Hematopoietic multipotent progenitor cell treated with erythropoietin and hydrocortisone succinate and interleukin-3 and kit ligand, for 4 days (in vitro differentiated cells): Measurements from ENCODE around the gene OLIG1.

ENCODE experiments used
- DNase-seq: peaks from one replicate; pipeline ENCODE4 v3.0.0-alpha.2; 2015

Gene OLIG1

GRCh38 chr21:33031152-33031911, 38.6 kb upstream of the OLIG1 start:
- DNase-seq = no peak

- no peak for DNase-seq
Observed at GRCh38 chr21:33032434-33033047, 37.4 kb upstream of the OLIG1 start.

GRCh38 chr21:33033094-33033951, 36.6 kb upstream of the OLIG1 start:
- no peak for DNase-seq

- no peak for DNase-seq
Observed at GRCh38 chr21:33033961-33034413, 36.0 kb upstream of the OLIG1 start.

- DNase-seq = peak; percentile 34
Observed at GRCh38 chr21:33035147-33035546, 34.8 kb upstream of the OLIG1 start.

- peak; percentile 91 for DNase-seq
Observed at GRCh38 chr21:33036430-33037162, 33.3 kb upstream of the OLIG1 start.

- DNase-seq = no peak
Observed at GRCh38 chr21:33037501-33037900, 32.4 kb upstream of the OLIG1 start.

GRCh38 chr21:33039536-33039935, 30.4 kb upstream of the OLIG1 start:
- DNase-seq = no peak

GRCh38 chr21:33040215-33040614, 29.7 kb upstream of the OLIG1 start:
- no peak for DNase-seq

- DNase-seq = no peak
Observed at GRCh38 chr21:33041981-33042380, 28.0 kb upstream of the OLIG1 start.

- no peak for DNase-seq
Observed at GRCh38 chr21:33042812-33043211, 27.1 kb upstream of the OLIG1 start.

GRCh38 chr21:33046455-33046854, 23.5 kb upstream of the OLIG1 start:
- DNase-seq = no peak

- DNase-seq = no peak
Observed at GRCh38 chr21:33047231-33047630, 22.7 kb upstream of the OLIG1 start.

- no peak for DNase-seq
Observed at GRCh38 chr21:33051925-33052324, 18.0 kb upstream of the OLIG1 start.

- no peak for DNase-seq
Observed at GRCh38 chr21:33053951-33054350, 16.0 kb upstream of the OLIG1 start.

GRCh38 chr21:33055991-33056390, 13.9 kb upstream of the OLIG1 start:
- no peak for DNase-seq

GRCh38 chr21:33057385-33057940, 12.5 kb upstream of the OLIG1 start:
- no peak for DNase-seq

- no peak for DNase-seq
Observed at GRCh38 chr21:33058527-33058926, 11.4 kb upstream of the OLIG1 start.

- no peak for DNase-seq
Observed at GRCh38 chr21:33058957-33059356, 11.0 kb upstream of the OLIG1 start.

GRCh38 chr21:33059380-33059841, 10.5 kb upstream of the OLIG1 start:
- DNase-seq = peak; percentile 91

- no peak for DNase-seq
Observed at GRCh38 chr21:33061233-33061632, 8.7 kb upstream of the OLIG1 start.

- peak; percentile 66 for DNase-seq
Observed at GRCh38 chr21:33063375-33063883, 6.5 kb upstream of the OLIG1 start.
